Cardiac septum (tissue), 1 donor: ENCODE results near the gene DCAF10. TPM values are rescaled to one million over a fixed set of nuclear protein-coding genes. Genes with fewer than 3 reads are reported as not detected.
"Not testable (repeated sequence)": the region's sequence is repeated elsewhere in the genome, so short reads cannot be mapped to it uniquely, and the experiment has no call there.

Source experiments
- DNase-seq: peaks from one replicate; pipeline ENCODE4 v3.0.0-alpha.2; 2020; ENCODE audit warnings: low spot score
- intact Hi-C: fragments of 100-400 bp; cut with DNase I; formaldehyde crosslinking; loops from one replicate; pipeline ENCODE4 v1.14.0; 2022
- total RNA-seq: library from RNA; stranded (reverse); fragmentation: NEBNext Ultra II Directional; extraction: Animal tissue kit (Norgen Biotek cat#: 25700); gene quantifications from one replicate; pipeline ENCODE4 v1.2.1, GENCODE V29; 2021
- donor health status: DM: no; HTN: no; CAD: no.

DCAF10 gene
- total RNA-seq, 1 donor from 2014 or later, result 15.7 TPM

GRCh38 chr9:37787059-37787458 is 13.5 kb upstream of the DCAF10 start:
- DNase-seq, result no peak
- intact Hi-C loops, result loop anchor here (10.0 kb wide), 1 partner anchor 302 kb away; the partner anchor contains the start of gene POLR1E

DNA sequence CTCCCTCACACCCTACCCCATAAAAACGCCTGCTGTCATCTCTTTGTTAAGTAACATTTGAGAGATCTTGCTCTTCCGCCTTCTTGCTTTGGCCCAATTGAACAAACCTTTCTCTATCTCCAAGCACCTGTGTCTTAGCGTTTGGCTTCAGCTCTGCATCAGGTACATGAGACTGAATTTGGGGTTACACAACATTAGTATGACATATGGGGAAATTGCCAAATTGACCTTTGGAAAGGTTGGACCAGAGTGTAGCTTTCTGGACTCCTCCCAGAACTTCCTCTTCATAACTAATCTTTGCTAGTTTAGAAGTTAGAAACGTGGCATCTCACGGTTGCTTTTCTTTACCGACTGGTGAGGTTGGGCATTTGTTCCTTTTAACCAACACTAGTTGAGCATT is 12.3 kb upstream of the DCAF10 start:
- intact Hi-C loops, result loop anchor here (10.0 kb wide), 1 partner anchor 304 kb away; the partner anchor contains the start of gene POLR1E
- no peak for DNase-seq

DNA sequence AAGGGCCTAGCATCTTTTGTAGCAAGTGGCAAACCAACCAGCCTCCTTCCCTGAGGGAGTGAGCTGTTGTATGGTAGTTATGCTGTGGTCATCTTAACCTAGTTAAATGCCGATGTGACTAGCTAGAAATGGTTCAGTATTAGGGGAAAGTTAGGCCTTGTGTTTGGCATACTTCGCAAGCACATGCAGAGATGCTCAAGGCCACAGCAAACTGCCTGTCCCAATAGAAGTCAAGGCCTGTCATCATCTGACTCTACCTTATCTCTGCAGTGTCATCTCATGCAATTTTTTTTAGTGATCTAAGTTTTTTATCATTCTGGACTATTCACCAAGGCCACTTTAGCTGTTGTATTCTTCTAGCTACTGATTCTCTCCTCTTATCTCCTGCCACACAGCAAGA is 10.5 kb upstream of the DCAF10 start:
- intact Hi-C loops, result no loop called here
- no peak for DNase-seq

DNA sequence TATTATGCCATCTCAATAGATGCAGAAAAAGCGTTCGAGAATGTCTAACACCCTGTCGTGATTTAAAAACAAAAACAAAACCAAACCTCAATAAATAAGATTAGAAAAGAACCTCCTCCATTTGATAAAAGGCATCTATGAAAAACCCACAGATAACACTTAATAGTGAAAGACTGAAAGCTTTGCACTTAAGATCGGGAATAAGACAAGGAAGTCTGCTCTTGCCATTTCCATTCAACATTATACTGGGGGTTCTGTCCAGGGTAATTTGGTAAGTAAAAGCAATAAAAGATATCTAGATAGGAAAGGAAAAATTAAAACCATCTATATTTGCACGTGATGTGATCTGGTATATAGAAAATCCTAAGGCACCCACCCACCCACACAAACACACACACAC is 8.5 kb upstream of the DCAF10 start:
- intact Hi-C loops, result no loop called here

DNA sequence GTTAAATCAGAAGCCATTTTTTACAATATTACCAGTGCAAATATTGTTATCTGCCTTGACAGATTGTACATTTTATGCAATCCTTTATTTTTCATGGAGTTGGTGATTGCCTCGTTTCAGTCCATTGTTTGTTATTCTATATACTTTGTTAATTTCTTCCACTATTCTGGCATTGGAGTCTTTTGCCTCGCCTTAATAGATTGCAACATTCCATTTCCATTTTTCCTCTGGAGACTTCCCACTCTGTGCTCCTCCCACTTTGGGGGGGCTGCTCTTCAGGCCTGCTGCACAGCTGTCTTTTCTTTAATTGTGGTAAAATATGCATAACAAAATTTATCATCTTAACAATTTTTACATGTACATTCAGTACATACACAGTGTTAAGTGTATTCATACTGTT is 4.4 kb upstream of the DCAF10 start:
- intact Hi-C loops, result no loop called here
- no peak for DNase-seq

More for the DNA sequence above, 8.5 kb upstream of the DCAF10 start:
- DNase-seq, result no peak

DNA sequence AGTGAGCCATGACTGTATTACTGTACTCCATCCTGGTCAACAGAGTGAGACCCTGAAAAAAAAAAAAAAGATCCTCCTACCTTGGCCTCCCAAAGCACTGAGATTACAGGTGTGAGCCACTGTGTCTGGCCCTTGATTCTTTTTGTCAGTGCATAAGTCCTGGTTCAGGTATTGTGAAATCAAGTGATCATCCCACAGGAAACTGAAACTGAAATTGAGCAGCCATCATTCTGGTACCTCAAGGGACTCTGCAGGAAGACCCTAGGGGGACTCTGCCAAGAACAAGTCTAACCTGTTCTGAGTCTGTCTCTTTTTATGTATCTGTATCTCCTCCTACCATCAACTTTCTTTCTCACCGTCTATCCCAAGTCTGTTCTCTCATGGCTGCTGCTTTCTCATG is 1.9 kb upstream of the DCAF10 start:
- intact Hi-C loops, result no loop called here

GRCh38 chr9:37801287-37801850 is 772 bp downstream of the DCAF10 start:
- intact Hi-C loops, result loop anchor here (5.0 to 10.0 kb wide), 2 partner anchors 209 to 263 kb away; partner anchors contain the start of genes SHB and TOMM5

More for the DNA sequence above, 1.9 kb upstream of the DCAF10 start:
- no peak for DNase-seq

GRCh38 chr9:37801959-37802711 is 1.5 kb downstream of the DCAF10 start:
- intact Hi-C loops, result loop anchor here (5.0 to 10.0 kb wide), 2 partner anchors 210 to 263 kb away; partner anchors contain the start of genes SHB and TOMM5
- no peak for DNase-seq

More at GRCh38 chr9:37801287-37801850, 772 bp downstream of the DCAF10 start:
- DNase-seq, result no peak

GRCh38 chr9:37806271-37806670 is 5.7 kb downstream of the DCAF10 start:
- no peak for DNase-seq
- intact Hi-C loops, result loop anchor here (10.0 kb wide), 1 partner anchor 259 kb away; the partner anchor contains the start of gene SHB

GRCh38 chr9:37809676-37810075 is 9.1 kb downstream of the DCAF10 start:
- not testable (repeated sequence) for DNase-seq
- intact Hi-C loops, result loop anchor here (10.0 kb wide), 1 partner anchor 255 kb away; the partner anchor contains the start of gene SHB

GRCh38 chr9:37811906-37812476 is 11.4 kb downstream of the DCAF10 start:
- intact Hi-C loops, result no loop called here
- no peak for DNase-seq

- intact Hi-C loops, result no loop called here
- DNase-seq, result no peak
Observed at GRCh38 chr9:37812773-37813379, 12.3 kb downstream of the DCAF10 start.

GRCh38 chr9:37818849-37819248 is 18.3 kb downstream of the DCAF10 start:
- intact Hi-C loops, result no loop called here
- no peak for DNase-seq

DNA sequence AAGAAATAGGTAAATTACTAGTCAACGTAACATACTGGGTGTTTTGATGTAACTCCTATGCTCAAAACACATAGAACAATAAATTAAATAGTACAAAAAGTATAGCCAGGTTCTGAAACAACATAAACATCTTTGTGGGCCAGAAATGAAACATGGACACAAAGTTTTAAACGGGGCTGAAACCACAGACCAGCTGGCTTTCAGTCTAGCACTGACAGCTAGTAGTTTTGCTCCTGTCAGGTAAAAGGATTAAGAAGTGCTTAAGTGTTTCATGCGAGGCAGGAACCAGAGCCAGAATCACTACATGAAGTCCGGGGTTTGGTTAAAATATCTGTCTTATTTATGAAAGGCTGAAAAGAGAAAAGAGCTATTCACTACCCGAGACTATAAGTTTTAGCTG is 19.5 kb downstream of the DCAF10 start:
- intact Hi-C loops, result no loop called here
- no peak for DNase-seq

GRCh38 chr9:37825174-37825573 is 24.6 kb downstream of the DCAF10 start:
- DNase-seq, intact Hi-C loops: not testable (repeated sequence)

DNA sequence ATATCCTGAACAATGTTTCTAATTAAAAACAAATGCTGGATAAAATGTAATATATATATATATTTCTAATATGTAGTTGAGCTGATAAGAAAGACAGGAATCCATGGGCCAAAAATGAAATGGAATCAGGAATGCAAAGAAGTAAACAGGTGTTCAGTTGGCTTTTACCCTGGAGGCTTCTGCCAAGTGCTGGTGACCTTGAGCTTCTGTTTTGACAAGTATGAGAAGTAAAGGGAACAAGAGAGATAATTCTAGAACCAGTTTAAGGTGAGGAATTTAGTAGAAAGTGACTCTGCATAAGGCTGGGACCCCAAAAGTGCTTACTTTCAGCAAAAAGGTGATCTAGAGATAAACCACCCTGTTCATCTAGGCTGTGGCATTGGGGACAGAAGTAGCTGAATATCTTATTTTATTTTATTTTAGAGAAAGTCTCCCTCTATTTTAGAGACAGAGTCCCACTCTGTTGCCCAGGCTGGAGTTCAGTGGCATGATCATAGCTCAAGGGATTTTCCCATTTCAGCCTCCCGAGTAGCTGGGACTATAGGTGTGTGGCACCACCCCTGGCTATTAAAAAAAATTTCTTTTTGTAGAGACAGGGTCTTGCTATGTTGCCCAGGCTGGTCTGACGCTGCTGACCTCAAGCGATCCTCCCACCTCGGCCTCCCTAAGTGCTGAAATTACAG is 27.0 kb downstream of the DCAF10 start:
- DNase-seq, result no peak
- intact Hi-C loops, result no loop called here

DNA sequence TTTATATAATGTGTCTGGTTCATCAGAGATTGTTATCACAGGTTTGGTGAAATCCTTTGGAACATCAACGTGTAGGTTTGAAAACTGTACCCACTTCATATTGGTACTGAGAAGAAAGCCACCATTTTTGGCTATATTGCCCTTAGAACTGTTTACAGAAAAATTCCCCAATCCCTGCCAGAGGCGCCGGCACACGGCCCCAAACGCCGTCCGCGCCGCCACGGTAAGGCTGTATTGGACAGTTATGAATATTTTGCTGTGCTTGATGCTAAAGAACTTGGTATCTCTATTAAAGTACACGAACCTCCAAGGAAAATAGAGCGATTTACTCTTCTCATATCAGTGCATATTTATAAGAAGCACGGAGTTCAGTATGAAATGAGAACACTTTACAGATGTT is 35.2 kb downstream of the DCAF10 start:
- intact Hi-C loops, result no loop called here
- DNase-seq, result no peak

- no peak for DNase-seq
- intact Hi-C loops, result no loop called here
Observed at GRCh38 chr9:37836386-37836785, 35.8 kb downstream of the DCAF10 start.
